SK-N-SH (cell line): ENCODE measurements around the gene GNG3. TPM values are rescaled to one million over a fixed set of nuclear protein-coding genes. Genes with fewer than 3 reads are reported as not detected.

Experiments used
- CTCF ChIA-PET: fragments of 300-600, 350-600 bp; formaldehyde crosslinking; extraction: SDS; loops from one replicate; lab custom pipeline; 2021; lab: Yijun Ruan, JAX
- POLR2A ChIA-PET: fragments of 350-600 bp; sonication (Branson Sonifier 250); formaldehyde crosslinking; extraction: SDS; loops from one replicate; lab custom pipeline; 2020; ENCODE audit warnings: antibody characterized with exemption, inconsistent platforms; lab: Yijun Ruan, JAX
- DNase-seq: peaks from one replicate; pipeline ENCODE4 v3.0.0; 2012
- H2AFZ ChIP-seq: fragments of 200-600 bp; sonication (generic); 2 replicates; pipeline ENCODE4 v1.8.1; 2016; ENCODE audit warnings: antibody characterized with exemption, mild to moderate bottlenecking, low read depth
- H3F3A ChIP-seq: fragments of 200-600 bp; sonication (generic); replicated peaks from 2 replicates; pipeline ENCODE3; 2016; ENCODE audit warnings: antibody characterized with exemption, mild to moderate bottlenecking; ENCODE audit not compliant: insufficient read depth
- H3K27ac ChIP-seq, 2 experiments: fragments of 200-500 bp in 1 of 2; fragments of 200-600 bp in 1 of 2; sonication (Bioruptor generic) in 1 of 2; sonication (generic), shearing (Covaris generic) in 1 of 2; 2 replicates each; pipeline versions ENCODE4 v1.5.1 to v1.6.1; 2014 to 2016; ENCODE audit warnings: low read depth in 2 of 2, inconsistent platforms in 1 of 2, low read length in 1 of 2, mild to moderate bottlenecking in 1 of 2, mixed read lengths in 1 of 2
- H3K27me3 ChIP-seq: fragments of 200-600 bp; sonication (generic), shearing (Covaris generic); 2 replicates; pipeline ENCODE4 v1.6.1; 2016; ENCODE audit warnings: mixed run types; ENCODE audit not compliant: insufficient read depth
- H3K36me3 ChIP-seq, 2 experiments: fragments of 200-500 bp in 1 of 2; fragments of 200-600 bp in 1 of 2; sonication (Bioruptor generic) in 1 of 2; sonication (generic) in 1 of 2; replicated peaks in 1 of 2; 2 replicates each; pipeline versions ENCODE3 to v1.5.1; 2014 to 2016; ENCODE audit warnings: low read length in 1 of 2, mild to moderate bottlenecking in 1 of 2; ENCODE audit not compliant: insufficient read depth in 2 of 2, control insufficient read depth in 1 of 2
- H3K4me1 ChIP-seq, 2 experiments: fragments of 200-500 bp in 1 of 2; fragments of 200-600 bp in 1 of 2; sonication (Bioruptor generic) in 1 of 2; sonication (generic), shearing (Covaris generic) in 1 of 2; 2 replicates each; pipeline versions ENCODE4 v1.5.1 to v1.6.1; 2014 to 2016; ENCODE audit warnings: low read depth in 1 of 2, low read length in 1 of 2, mixed run types in 1 of 2; ENCODE audit not compliant: insufficient read depth in 2 of 2, control insufficient read depth in 1 of 2
- H3K4me2 ChIP-seq: fragments of 200-600 bp; sonication (generic), shearing (Covaris generic); 2 replicates; pipeline ENCODE4 v1.6.1; 2017; ENCODE audit warnings: mixed run types
- H3K4me3 ChIP-seq, 2 experiments: fragments of 200-500 bp in 1 of 2; fragments of 200-600 bp in 1 of 2; sonication (Bioruptor generic) in 1 of 2; sonication (generic), shearing (Covaris generic) in 1 of 2; 2 replicates each; pipeline versions ENCODE4 v1.5.1 to v1.8.1; 2014 to 2016; ENCODE audit warnings: low read depth in 2 of 2, inconsistent platforms in 1 of 2, low read length in 1 of 2, mild to moderate bottlenecking in 1 of 2, mixed read lengths in 1 of 2, moderate library complexity in 1 of 2
- H3K79me2 ChIP-seq: fragments of 200-600 bp; sonication (generic); 2 replicates; pipeline ENCODE4 v1.8.1; 2017; ENCODE audit warnings: mild to moderate bottlenecking; ENCODE audit not compliant: insufficient read depth
- H3K9ac ChIP-seq: fragments of 200-600 bp; sonication (generic); 2 replicates; pipeline ENCODE4 v1.6.1; 2017; ENCODE audit warnings: mixed run types
- H3K9me2 ChIP-seq: fragments of 200-600 bp; sonication (generic); 2 replicates; pipeline ENCODE4 v1.6.1; 2017; ENCODE audit warnings: mixed run types
- H3K9me3 ChIP-seq: fragments of 200-600 bp; sonication (generic); 2 replicates; pipeline ENCODE4 v1.6.1; 2017; ENCODE audit warnings: mixed run types, mild to moderate bottlenecking, moderate library complexity
- H4K20me1 ChIP-seq: fragments of 200-600 bp; sonication (generic); 2 replicates; pipeline ENCODE4 v1.6.1; 2017; ENCODE audit warnings: mild to moderate bottlenecking, mixed run types; ENCODE audit not compliant: insufficient read depth
- CTCF ChIP-seq: fragments of 200-600 bp; sonication (generic); IDR thresholded peaks from 2 replicates; pipeline ENCODE4 v1.6.1; 2017; ENCODE audit warnings: antibody characterized with exemption, mild to moderate bottlenecking, moderate library complexity
- ELF1 ChIP-seq: IDR thresholded peaks from 2 replicates; pipeline ENCODE4 v1.4.0; 2012
- EP300 ChIP-seq, 2 experiments: IDR thresholded peaks; 2 replicates each; pipeline versions ENCODE4 v1.4.0 to v1.6.1; 2012; ENCODE audit warnings: borderline replicate concordance in 1 of 2, low read depth in 1 of 2, low read length in 1 of 2
- FOSL2 ChIP-seq: IDR thresholded peaks from 2 replicates; pipeline ENCODE4 v1.4.0; 2012; ENCODE audit warnings: low read depth, mild to moderate bottlenecking, moderate library complexity, borderline replicate concordance
- FOXJ3 ChIP-seq: sonication (generic); formaldehyde crosslinking; IDR thresholded peaks from 2 replicates; pipeline ENCODE4 v1.5.1; 2020; ENCODE audit warnings: mild to moderate bottlenecking, missing genetic modification reagents
- FOXM1 ChIP-seq: IDR thresholded peaks from 2 replicates; pipeline ENCODE4 v1.4.0; 2012; ENCODE audit warnings: low read depth, mild to moderate bottlenecking
- GABPA ChIP-seq: IDR thresholded peaks from 2 replicates; pipeline ENCODE4 v1.4.0; 2012; ENCODE audit warnings: low read depth, mild to moderate bottlenecking
- IRF3 ChIP-seq: fragments of 150-350 bp; IDR thresholded peaks from 2 replicates; pipeline ENCODE4 v1.6.1; 2016; ENCODE audit warnings: mild to moderate bottlenecking, low read depth, low read length
- MEF2A ChIP-seq: IDR thresholded peaks from 2 replicates; pipeline ENCODE4 v1.4.0; 2012; ENCODE audit warnings: low read depth, borderline replicate concordance
- NFIC ChIP-seq: IDR thresholded peaks from 2 replicates; pipeline ENCODE4 v1.4.0; 2012; ENCODE audit warnings: borderline replicate concordance
- PBX3 ChIP-seq: IDR thresholded peaks from 2 replicates; pipeline ENCODE4; 2012
- POLR2AphosphoS5 ChIP-seq: IDR thresholded peaks from 2 replicates; pipeline ENCODE4 v1.6.1; 2012; ENCODE audit warnings: low read depth, low read length
- RAD21 ChIP-seq: IDR thresholded peaks from 2 replicates; pipeline ENCODE4 v1.6.1; 2012; ENCODE audit warnings: mild to moderate bottlenecking, low read length
- RCOR1 ChIP-seq: fragments of 150-350 bp; IDR thresholded peaks from 2 replicates; pipeline ENCODE4 v1.6.1; 2017; ENCODE audit warnings: antibody characterized with exemption, low read length
- RFX5 ChIP-seq: IDR thresholded peaks from 2 replicates; pipeline ENCODE4 v1.6.1; 2012; ENCODE audit warnings: mild to moderate bottlenecking, improper control_type of control experiment, low read length
- RXRA ChIP-seq: IDR thresholded peaks from 2 replicates; pipeline ENCODE4 v1.4.0; 2012; ENCODE audit warnings: low read depth, mild to moderate bottlenecking, borderline replicate concordance
- SIN3A ChIP-seq: IDR thresholded peaks from 2 replicates; pipeline ENCODE4 v1.6.1; 2012; ENCODE audit warnings: low read depth, mild to moderate bottlenecking, low read length, moderate library complexity, borderline replicate concordance
- TAF1 ChIP-seq: IDR thresholded peaks from 2 replicates; pipeline ENCODE4 v1.6.1; 2012; ENCODE audit warnings: low read depth, mild to moderate bottlenecking, low read length, moderate library complexity, borderline replicate concordance
- TCF12 ChIP-seq: IDR thresholded peaks from 2 replicates; pipeline ENCODE4 v1.4.0; 2012
- TEAD4 ChIP-seq: IDR thresholded peaks from 2 replicates; pipeline ENCODE4 v1.4.0; 2012; ENCODE audit warnings: mild to moderate bottlenecking, borderline replicate concordance; ENCODE audit not compliant: insufficient read depth
- USF1 ChIP-seq: IDR thresholded peaks from 2 replicates; pipeline ENCODE4 v1.4.0; 2012; ENCODE audit warnings: low read depth, borderline replicate concordance
- YY1 ChIP-seq: IDR thresholded peaks from 2 replicates; pipeline ENCODE4 v1.4.0; 2012; ENCODE audit warnings: low read depth, mild to moderate bottlenecking
- ZBTB33 ChIP-seq: IDR thresholded peaks from 2 replicates; pipeline ENCODE4 v1.4.0; 2012; ENCODE audit warnings: low read depth, borderline replicate concordance
- WGBS: methylation state at CpG from one replicate; pipeline ENCODE4 v1.1.6; 2017; ENCODE audit warnings: low lambda C conversion rate; 5-methylcytosine and 5-hydroxymethylcytosine counted together
- polyA plus RNA-seq, 3 experiments: library from polyadenylated mRNA; depleted of rRNA; stranded (reverse); fragments of >200 nt; gene quantifications; 2 replicates each; pipeline ENCODE4 v1.2.3, GENCODE V29; 2012

The GNG3 gene
- polyA plus RNA-seq, 1 of the 3 experiments (the other 2 are of a cell fraction), result 0.16 TPM

- no peak for TF ChIP-seq USF1
- TF ChIP-seq FOSL2, result no peak
- TF ChIP-seq FOXM1, result no peak
- no peak for TF ChIP-seq RFX5
- no peak for TF ChIP-seq GABPA
- TF ChIP-seq RXRA, result no peak
- TF ChIP-seq SIN3A, result no peak
- TF ChIP-seq TAF1, result no peak
- TF ChIP-seq RAD21, result peak; percentile 74
- TF ChIP-seq ELF1, result no peak
- no peak for TF ChIP-seq RCOR1
- TF ChIP-seq EP300 (IDR thresholded peaks at IDR 0.05; ENCODE audit: borderline replicate concordance in 1 of 2, low read depth in 1 of 2, low read length in 1 of 2), result no peak
- no peak for TF ChIP-seq ZBTB33
- no peak for TF ChIP-seq NFIC
- no peak for TF ChIP-seq TEAD4
- no peak for TF ChIP-seq PBX3
Observed at GRCh38 chr11:62680825-62681240, 26.6 kb upstream of the GNG3 start (continued).

- Histone ChIP-seq H3K27ac (no peak overlapping the region), H3K9me2 (no peaks in the 10 kb centered on the region), H3K9ac (no peak overlapping the region), H3K4me3 (no peak overlapping the region), H3K79me2 (peaks cover 16% of the 10 kb centered on the region), H3K27me3 (no peaks in the 10 kb centered on the region), H3K4me2 (no peak overlapping the region), H3F3A (peaks cover 23% of the 10 kb centered on the region), H3K4me1 (peaks cover 6 to 8% of the 10 kb centered on the region in 2 experiments; a peak in 3 of 4 replicates), H2AFZ (no peak overlapping the region)
- no peak for DNase-seq
- CTCF ChIA-PET, result no interaction called here
- 93% methylated on average over 7 of the region's 7 CpGs for WGBS
- TF ChIP-seq TCF12 (no peak), YY1 (no peak), MEF2A (no peak), CTCF (no peak), IRF3 (no peak), RCOR1 (no peak), FOXJ3 (CRISPR knock-in tag) (no peak), POLR2AphosphoS5 (no peak), PBX3 (no peak), TEAD4 (no peak), TAF1 (no peak), USF1 (no peak)
- TF ChIP-seq, all 33 proteins: peak for 0
- Histone ChIP-seq H3K9me3 (no peaks in the 10 kb centered on the region), H3K36me3 (peaks cover 4 to 5% of the 10 kb centered on the region in 2 experiments), H4K20me1 (no peaks in the 10 kb centered on the region)
- POLR2A ChIA-PET, result no interaction called here
Observed at GRCh38 chr11:62682518-62682917, 25.0 kb upstream of the GNG3 start.
